GM19351 (cell line): ENCODE results near the gene ADISSP.

Source experiments
- ATAC-seq: cut with Tn5 transposase; IDR thresholded peaks from one replicate; pipeline ENCODE4 v1.9.1; 2021; ENCODE audit warnings: mild to moderate bottlenecking, moderate library complexity; ENCODE audit not compliant: unreplicated experiment

ADISSP gene

DNA sequence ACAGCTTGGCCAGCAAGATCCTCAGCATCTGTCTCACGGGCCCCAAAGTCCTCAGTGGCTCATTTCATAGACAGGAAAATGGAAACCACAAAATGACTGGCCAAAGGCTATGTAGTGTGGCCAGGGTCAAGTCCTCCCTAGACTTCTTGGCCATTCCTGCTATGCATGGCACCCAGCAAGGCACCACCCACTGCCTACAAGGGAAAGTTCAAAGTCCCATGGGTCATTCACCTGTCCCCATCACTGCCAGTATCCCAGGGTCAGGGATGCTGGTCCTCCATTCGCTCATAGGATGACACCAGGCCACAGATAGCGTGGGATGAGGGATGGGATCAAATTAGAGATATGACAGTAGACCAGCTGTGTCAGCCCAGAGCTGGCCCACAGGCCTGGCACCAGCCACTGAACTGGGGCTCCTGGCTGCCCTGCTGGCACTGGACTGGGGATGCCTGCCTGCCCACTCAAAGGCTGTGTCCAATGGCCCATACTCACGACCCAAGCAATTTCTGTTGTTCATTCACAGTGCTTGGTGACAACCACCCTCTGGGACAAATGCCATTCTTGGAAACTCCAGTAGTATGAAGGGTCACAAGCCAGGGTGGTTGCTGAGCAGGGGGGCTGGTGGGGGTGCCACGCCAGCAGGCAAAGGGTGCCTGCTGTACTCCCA lies 11.6 kb downstream of the ADISSP start:
- ATAC-seq = no peak

DNA sequence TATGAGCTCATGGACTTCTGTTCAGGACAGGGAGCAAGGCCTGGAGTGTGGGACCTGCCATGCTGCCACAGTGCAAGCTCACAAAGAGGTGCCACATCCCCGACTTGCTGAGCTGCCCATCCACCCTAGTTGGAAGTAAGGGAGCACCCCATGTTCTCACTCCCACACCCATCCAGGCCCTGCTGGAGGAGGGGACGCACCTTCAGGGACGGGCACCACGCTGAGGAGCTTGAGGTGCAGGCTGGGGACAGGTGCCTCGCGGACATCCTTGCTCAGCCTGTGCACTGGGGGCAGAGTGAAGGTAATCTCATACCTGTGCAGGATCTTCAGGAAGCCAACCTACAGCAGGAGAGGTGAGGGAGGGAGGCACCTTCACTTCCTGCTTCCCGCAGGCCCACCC lies 12.3 kb downstream of the ADISSP start:
- no peak for ATAC-seq

DNA sequence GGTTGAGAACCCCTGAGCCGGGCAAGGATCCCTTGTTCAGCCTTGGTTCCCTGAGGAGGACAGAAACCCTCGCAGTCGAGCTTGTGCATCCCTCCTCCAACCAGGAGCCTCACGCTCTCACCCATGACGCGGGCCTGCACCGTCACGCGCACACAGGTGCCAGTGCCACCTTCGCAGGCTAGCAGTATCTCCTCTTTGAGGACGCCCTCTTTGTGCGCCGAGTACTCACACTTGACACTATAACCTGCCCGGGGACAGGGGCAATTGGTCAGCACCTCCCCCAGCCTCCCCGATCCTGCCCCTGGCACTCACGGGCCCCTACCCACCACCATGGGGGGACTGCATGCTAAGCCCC lies 13.3 kb downstream of the ADISSP start:
- ATAC-seq = no peak

DNA sequence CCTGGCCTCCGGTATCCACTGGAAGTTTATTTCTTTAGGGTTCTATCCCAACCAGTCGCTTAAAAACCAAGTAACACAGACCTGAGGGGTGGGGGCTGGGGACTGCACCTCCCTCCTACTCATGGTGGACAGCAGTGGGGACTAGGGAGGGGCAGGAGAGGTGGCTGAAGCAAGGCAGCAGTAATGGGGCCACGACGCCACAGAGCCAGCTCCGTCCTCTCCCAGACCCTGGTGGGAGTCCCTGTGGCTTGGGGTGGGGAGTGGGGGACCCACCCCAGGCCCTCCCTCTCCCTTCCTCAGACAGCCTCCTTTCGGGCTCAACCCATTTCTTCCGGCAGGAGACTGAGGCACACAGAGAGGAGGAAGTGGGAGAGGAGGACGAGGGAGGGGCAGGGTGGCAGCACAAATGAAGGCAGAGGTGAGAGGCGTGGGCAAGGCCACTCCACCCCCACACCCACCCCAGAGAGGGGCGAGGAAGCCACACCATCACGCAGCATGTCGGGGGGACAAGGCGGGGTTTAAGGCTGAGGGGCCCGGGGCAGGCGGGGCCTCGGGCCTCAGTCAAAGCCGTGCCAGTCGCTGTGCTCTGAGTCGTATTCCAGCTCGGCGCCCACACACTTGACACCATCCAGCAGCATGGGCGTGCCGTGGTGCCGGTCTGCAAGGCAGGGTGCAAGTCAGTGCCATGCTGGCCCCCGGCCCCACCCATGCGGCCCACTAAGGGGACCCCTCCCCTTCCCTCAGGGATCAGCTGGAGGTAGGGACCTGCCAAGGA lies 13.9 kb downstream of the ADISSP start:
- ATAC-seq = no peak

DNA sequence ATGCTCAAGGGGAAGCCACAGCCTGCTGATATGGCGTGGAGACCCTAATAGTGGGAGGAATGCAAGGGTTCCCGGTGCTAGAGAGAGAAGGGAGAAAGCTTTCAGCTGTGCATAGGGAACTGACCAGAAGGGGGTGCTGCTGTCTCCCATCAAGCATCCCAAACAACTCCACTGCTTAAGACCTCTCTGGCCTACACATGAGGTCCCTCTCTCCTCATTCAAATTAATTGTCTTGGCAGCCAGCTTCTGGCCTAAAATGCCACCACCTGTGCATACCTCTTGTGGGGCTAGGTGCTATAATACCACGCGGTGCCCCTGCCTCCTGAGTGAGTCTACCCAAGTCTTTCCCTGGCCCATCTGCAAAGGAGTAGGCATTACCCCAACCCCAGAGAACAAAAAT lies 14.5 kb downstream of the ADISSP start:
- ATAC-seq = peak; percentile 58

DNA sequence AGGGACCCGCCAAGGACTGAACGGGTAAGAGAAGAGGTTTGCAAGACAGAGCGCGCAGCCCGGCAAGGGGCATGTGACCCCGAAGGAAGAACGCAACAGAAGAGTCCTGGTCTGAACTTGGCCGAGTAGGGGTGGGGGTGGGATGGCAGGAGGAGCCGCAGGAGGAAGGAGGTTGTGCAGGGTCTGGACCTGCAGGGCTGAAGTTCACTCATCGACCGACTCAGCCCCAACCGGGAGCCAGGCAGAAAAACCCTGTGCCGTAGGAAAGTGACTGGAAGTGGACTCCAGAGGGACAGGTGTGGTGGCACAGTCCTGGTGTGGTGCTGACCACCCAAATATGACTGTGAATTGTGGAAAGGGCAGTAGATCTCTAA lies 15.2 kb downstream of the ADISSP start:
- ATAC-seq = no peak

DNA sequence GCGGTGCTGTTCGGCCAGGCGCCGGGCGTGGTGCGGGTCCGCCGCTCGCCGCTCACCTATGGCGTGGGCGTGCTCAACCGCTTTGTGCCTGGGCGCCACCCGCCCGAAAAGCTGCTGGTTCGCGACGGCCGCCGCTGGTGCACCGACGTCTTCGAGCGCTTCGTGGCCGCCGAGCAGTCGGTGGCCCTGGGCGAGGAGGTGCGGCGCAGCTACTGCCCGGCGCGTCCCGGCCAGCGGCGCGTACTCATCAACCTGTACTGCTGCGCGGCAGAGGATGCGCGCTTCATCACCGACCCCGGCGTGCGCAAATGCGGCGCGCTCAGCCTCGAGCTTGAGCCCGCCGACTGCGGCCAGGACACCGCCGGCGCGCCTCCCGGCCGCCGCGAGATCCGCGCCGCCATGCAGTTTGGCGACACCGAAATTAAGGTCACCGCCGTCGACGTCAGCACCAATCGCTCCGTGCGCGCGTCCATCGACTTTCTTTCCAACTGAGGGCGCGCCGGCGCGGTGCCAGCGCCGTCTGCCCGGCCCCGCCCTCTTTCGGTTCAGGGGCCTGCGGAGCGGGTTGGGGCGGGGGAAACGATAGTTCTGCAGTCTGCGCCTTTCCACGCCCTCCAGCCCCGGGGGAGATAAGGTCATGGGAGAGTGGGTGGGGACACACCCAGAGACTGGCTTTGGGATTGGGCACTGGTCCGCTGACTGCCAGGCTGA lies 15.7 kb downstream of the ADISSP start:
- ATAC-seq = no peak

DNA sequence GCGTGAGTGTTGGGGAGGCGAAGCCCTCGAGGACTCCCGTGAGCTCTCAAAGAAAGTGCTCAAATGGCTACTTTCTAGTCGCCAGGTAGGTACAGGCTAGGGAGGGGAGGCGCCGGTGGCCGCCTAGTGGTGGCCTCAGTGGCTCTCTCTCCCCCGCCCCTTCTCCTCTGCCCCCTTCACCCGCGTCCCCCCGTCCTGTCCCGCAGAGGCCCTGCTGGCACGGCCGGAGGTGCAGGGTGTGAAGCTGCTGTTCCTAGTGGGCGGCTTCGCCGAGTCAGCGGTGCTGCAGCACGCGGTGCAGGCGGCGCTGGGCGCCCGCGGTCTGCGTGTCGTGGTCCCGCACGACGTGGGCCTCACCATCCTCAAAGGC lies 16.3 kb downstream of the ADISSP start:
- no peak for ATAC-seq

DNA sequence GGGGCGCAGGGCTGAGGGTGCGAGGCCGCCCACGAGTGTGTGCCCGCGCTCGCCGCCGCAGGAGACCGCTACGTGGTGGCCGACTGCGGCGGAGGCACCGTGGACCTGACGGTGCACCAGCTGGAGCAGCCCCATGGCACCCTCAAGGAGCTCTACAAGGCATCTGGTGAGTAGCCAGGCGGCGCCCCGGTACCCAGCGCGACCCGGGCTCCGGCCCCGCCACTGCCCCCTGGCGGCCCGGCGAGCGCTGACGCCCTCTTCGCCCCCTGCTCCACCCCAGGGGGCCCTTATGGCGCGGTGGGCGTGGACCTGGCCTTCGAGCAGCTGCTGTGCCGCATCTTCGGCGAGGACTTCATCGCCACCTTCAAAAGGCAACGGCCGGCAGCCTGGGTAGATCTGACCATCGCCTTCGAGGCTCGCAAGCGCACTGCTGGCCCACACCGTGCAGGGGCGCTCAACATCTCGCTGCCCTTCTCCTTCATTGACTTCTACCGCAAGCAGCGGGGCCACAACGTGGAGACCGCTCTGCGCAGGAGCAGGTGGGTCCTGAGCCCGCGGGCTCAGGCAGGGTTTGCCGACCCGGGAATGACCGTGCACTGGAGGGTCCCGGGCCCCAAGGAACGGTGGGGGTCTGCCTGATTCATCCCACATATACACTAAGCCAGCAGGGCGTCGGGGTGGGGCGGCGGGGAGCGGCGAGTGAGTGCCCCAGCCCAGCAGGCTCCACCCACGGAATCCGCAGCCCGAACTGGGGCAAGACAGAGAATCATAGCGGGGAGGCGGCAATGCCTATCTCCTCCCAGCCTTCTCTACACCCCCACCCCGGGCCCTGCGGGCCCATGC lies 17.6 kb downstream of the ADISSP start:
- ATAC-seq = no peak

DNA sequence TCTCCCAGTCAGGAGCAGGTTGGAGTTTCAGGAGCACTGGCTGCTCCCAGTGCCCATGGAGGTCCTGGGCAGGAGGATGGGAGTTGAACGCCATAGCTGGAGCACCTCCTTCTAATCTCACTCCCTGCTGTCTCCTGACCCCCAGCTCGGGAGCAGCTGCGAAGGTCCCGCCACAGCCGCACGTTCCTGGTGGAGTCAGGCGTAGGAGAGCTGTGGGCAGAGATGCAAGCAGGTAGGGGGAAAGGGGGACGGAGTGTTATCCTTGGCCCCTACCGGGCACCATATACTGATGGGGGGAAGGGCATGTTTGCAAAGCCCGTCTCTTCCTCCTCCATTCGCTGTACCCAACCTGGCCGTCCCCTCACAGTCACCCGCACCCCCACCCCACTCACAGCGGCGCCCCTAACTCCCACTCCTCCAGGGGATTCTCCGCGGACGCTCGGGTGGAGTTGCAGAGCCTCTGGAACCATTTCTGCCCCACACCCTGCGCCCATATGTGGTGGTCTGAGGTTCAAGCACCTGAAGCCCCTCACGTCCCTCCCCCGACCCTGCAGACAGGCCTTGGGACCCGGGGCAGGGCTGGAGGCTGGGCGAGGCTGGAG lies 18.4 kb downstream of the ADISSP start:
- ATAC-seq = no peak

DNA sequence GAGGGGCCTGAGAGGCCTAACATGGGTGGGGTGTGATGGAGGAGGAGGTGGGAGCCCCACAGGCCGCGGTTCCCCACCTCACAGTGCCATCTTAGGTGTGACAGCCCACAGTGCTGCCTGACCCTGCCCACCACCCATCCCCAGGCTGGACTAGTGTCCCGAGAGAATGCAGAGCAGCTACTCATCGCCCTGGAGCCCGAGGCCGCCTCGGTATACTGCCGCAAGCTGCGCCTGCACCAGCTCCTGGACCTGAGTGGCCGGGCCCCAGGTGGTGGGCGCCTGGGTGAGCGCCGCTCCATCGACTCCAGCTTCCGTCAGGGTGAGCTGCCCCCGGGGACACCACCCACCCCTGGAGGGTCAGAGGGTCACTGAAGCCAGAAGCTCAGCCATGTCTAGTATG lies 19.5 kb downstream of the ADISSP start:
- no peak for ATAC-seq

DNA sequence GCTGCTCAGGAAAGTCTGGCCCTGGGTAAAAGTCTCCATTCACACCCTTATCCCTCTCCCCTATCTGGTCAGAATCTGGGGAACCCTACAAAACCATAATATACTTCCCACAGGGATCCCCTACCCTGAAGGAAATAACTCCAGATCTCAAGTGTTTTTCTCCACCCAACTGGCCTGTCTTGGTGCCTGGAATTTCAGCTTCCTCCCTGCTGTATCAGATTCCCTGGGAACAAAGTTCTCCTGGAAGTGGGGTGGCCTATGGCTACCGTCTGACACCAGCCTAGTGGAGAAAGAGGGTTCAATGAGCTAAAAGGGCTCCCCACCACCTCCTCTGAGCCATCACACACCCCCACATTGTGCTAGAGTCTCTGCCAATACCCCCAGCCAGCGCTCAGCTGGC lies 20.1 kb downstream of the ADISSP start:
- ATAC-seq = no peak

DNA sequence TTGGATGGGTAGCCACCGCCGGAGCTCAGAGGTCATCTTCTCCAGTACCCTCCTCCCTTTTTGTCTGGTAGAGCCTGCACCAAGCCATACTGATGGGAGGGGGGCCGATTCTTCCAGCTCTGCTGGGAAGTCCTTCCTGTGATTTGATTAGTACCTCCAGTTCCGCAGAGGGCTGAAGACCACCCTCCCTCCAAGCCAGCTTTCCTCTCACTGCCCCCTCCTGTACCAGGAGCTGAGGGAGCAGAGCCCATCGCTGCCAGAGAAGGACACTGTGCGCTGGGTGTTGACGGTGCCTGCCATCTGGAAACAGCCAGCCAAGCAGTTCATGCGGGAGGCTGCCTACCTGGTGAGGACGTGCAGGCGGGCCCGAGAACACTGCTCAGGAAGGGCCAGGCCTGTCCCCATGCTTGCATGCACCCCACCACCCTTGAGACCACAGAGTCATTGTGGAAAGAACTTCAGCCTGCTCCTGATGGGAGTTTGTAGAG lies 21.8 kb downstream of the ADISSP start:
- ATAC-seq = no peak

DNA sequence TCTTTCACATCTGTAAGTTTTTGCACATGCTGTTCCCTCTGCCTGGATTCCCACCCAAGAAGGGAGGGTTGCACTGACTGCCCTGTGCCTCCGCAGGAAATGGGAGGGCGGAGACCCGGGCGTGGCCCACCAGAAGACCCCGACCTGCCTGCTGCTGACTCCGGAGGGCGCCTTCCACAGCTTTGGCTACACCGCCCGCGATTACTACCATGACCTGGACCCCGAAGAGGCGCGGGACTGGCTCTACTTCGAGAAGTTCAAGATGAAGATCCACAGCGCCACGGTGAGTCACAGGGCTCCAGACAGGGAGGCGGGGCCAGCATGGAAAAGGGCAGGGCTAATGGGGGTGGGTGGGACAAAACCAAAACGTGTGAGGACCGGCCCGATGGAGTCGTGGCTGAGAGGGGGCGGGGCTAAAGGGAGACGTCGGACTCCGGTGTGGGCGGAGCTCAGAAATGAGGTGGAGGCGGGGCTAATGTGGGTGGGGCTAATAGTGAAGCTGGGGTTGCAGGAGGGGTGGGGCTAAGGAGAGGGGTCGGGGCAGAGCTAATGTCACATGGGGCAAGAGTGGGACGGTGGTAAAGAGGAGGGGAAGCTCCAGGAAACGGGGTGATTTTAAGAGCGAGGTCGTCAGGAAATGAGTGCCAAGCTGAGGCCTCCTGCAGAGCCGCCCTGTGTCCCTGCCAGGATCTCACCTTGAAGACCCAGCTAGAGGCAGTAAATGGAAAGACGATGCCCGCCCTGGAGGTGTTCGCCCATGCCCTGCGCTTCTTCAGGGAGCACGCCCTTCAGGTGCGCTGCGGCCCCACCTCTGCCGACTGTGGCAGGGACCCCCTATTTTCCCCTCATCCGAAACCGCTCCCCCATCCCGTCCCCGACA lies 22.5 kb downstream of the ADISSP start:
- peak; percentile 80 for ATAC-seq

DNA sequence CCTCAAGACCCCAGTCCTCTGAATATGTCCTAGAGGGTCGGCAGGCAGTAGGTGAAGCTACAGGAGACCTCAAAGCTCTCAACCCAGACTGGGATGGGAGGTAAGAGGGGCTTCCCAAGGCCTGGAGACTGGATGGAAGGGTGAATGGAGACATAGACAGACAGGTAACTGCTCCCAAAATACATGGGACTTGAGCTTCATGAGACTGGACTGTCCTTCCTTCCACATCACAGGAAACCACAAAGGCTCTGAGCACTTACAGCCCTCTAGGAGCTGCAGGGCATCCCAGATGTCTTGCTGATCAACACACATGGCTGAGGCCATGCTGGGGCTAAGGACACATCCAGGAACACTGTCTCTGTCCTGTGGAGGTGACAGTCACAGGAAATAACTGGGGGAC lies 23.5 kb downstream of the ADISSP start:
- ATAC-seq = no peak

DNA sequence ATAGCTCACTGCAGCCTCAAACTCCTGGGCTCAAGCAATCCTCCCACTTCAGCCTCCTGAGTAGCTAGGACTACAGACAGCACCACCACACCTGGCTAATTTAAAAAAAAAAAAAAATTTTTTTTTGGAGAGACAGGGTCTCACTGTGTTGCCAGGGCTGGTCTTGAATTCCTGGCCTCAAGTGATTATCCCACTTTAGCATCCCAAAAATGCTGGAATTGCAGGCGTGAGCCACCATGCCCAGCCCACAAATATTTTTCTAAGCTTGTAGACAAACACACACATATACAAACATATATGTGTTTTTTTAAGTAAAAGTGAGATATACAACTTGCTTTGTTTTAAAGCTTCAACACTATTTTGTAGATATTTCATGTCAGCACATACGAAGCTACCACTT lies 24.3 kb downstream of the ADISSP start:
- no peak for ATAC-seq

DNA sequence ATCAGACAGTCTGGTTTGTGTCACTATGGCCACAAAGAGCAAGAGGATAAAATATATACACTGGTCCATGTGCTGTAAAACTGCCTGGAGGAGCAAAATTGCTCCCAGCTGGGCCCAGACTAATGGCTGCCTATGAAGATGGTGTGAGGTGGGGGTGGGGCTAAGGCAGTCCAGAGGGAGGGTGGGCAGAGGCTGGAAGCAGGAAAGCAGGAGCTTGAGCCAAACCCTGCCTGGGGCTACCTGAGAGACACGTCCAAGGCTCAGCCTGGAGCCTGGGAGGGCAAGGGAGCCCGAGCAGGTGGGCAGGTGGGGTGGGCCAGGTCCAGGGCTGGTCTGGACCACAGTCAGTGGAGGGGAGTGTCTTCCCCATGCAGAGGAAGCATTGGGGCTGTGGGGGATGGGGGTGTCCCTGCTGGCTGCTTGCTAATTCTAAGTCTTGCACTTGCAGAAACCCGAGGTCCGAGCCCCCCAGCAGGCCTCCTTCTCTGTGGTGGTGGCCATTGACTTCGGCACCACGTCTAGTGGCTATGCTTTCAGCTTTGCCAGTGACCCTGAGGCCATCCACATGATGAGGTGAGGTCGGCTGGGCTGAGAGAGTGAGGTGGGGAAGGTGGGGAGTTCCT lies 25.6 kb downstream of the ADISSP start:
- no peak for ATAC-seq

DNA sequence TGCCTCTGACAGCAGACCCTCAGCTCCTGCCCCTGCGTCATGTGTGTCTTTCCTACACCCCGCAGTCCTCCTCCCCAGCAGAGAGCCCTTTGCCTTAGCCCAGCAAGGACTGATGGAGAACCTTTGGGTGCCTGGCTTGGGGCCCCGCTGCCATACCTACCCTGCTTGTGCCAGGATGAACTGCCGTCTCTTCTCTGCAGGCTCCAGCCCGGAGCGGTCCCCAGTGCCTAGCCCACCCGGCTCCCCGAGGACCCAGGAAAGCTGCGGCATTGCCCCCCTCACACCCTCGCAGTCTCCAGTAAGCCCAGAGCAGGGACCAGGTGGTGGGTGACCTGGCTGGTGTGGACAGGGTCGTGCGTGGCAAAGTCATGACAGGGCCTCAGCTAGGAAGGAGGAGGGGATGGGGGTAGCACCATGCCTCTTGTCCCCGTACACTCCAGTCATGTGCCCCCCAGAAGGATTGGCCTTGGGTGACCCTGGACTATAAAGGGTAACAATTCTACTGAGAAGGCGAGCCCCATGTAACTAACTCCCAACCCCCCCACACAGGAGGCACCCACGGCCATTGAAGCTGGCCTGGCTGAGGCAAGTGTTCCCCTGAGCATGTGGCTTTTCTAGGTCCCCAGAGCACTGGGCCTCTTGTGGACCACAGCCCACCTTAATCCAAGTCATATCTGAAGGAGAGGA lies 26.8 kb downstream of the ADISSP start:
- ATAC-seq = no peak

DNA sequence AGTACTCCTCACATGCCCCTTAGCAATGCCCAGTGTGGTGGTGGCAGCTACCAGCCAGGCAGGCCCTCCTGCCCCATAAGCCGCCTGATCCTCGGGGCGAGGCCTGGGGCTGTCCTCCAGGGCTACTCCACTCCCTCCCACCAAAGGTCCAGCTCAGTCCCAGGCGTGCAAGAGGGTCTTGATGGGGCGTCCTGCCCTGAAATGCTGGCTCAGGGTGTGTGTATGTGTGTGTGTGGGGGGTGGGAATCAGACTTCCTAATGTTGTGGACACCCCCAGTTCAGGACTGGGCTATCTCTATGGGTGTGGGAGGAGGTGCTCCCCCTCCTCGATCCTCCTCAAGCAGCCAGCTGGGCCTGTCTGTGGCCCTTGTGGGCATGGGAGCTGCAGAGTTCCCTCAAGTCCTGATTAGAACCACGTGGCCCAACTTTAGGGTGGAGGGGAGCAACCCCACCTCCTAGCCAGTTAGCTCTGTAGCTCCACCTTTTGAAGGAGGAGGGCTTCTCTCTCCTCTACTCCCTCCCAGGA lies 27.6 kb downstream of the ADISSP start:
- no peak for ATAC-seq
